H1 (cell line): ENCODE measurements around the gene KAT14. TPM values are rescaled to one million over a fixed set of nuclear protein-coding genes. Genes with fewer than 3 reads are reported as not detected.

Experiments
- CTCF ChIA-PET: fragments of 300-600 bp; sonication (Branson Sonifier 250); formaldehyde crosslinking; loops from one replicate; lab custom pipeline; 2021; ENCODE audit not compliant: partially characterized antibody; lab: Charles Lee
- POLR2A ChIA-PET: fragments of 300-600 bp; sonication (Branson Sonifier 250); formaldehyde crosslinking; loops from one replicate; lab custom pipeline; 2021; ENCODE audit warnings: inconsistent platforms; ENCODE audit not compliant: partially characterized antibody; lab: Charles Lee
- DNase-seq, 2 experiments: peaks; one replicate each; pipeline versions ENCODE4 v3.0.0 to v3.0.0-alpha.2; 2010 to 2022; ENCODE audit warnings: low spot score in 2 of 2, low read depth in 1 of 2, mixed read lengths in 1 of 2
- FAIRE-seq: peaks from 2 replicates; lab custom pipeline; 2011; peaks lifted over from hg19 to GRCh38; lab: Jason Lieb, UNC
- H2AFZ ChIP-seq: 2 replicates; pipeline ENCODE4 v1.8.1; 2012; ENCODE audit warnings: low read length, inconsistent platforms
- H2AK5ac ChIP-seq: 2 replicates; pipeline ENCODE4 v1.6.1; 2013; ENCODE audit warnings: low read depth, low read length
- H2BK120ac ChIP-seq: replicated peaks from 2 replicates; pipeline ENCODE3; 2013; ENCODE audit warnings: low read depth, low read length, inconsistent platforms
- H2BK12ac ChIP-seq: 2 replicates; pipeline ENCODE4 v1.6.1; 2013; ENCODE audit warnings: low read depth, low read length
- H2BK15ac ChIP-seq: 2 replicates; pipeline ENCODE4 v1.6.1; 2013; ENCODE audit warnings: low read length
- H2BK20ac ChIP-seq: 2 replicates; pipeline ENCODE4 v1.6.1; 2013; ENCODE audit warnings: low read length
- H2BK5ac ChIP-seq: 2 replicates; pipeline ENCODE4 v1.6.1; 2013; ENCODE audit warnings: low read depth, low read length
- H3K14ac ChIP-seq: 2 replicates; pipeline ENCODE4 v1.6.1; 2013; ENCODE audit warnings: inconsistent platforms; ENCODE audit not compliant: insufficient read length
- H3K18ac ChIP-seq: 2 replicates; pipeline ENCODE4 v1.6.1; 2013; ENCODE audit warnings: low read length; ENCODE audit errors: extremely low read depth
- H3K23ac ChIP-seq: 2 replicates; pipeline ENCODE4 v1.6.1; 2013; ENCODE audit warnings: inconsistent platforms; ENCODE audit not compliant: insufficient read length
- H3K23me2 ChIP-seq: 2 replicates; pipeline ENCODE4 v1.6.1; 2013; ENCODE audit warnings: low read depth, low read length
- H3K27ac ChIP-seq: 2 replicates; pipeline ENCODE4 v1.6.1; 2011; ENCODE audit warnings: low read depth, low read length, inconsistent platforms
- H3K27me3 ChIP-seq, 4 experiments: replicated peaks in 1 of 4; 1 replicate in 1 of 4; 2 replicates in 3 of 4; pipeline versions ENCODE4 v1.6.1 to v1.8.1; 2011 to 2013; ENCODE audit warnings: low read length in 3 of 4, mild to moderate bottlenecking in 3 of 4, inconsistent platforms in 2 of 4, mixed read lengths in 2 of 4, moderate library complexity in 1 of 4; ENCODE audit not compliant: control insufficient read depth in 3 of 4, insufficient read depth in 3 of 4; ENCODE audit errors: extremely low read depth in 1 of 4
- H3K36me3 ChIP-seq, 4 experiments: 2 replicates each; pipeline versions ENCODE4 v1.6.1 to v1.8.1; 2011 to 2013; ENCODE audit warnings: mild to moderate bottlenecking in 4 of 4, low read length in 3 of 4, moderate library complexity in 2 of 4, control low read depth in 1 of 4, inconsistent platforms in 1 of 4; ENCODE audit not compliant: insufficient read depth in 4 of 4, control insufficient read depth in 2 of 4
- H3K4ac ChIP-seq: replicated peaks from 2 replicates; pipeline ENCODE3; 2013; ENCODE audit warnings: low read length, low read depth, mixed read lengths, inconsistent platforms; ENCODE audit not compliant: insufficient read length
- H3K4me1 ChIP-seq, 4 experiments: replicated peaks in 1 of 4; 1 replicate in 1 of 4; 2 replicates in 3 of 4; pipeline versions ENCODE4 v1.6.1 to v1.8.1; 2011 to 2013; ENCODE audit warnings: low read length in 3 of 4, inconsistent platforms in 2 of 4, mixed read lengths in 1 of 4; ENCODE audit not compliant: insufficient read depth in 4 of 4, control insufficient read depth in 3 of 4
- H3K4me2 ChIP-seq, 2 experiments: 2 replicates each; pipeline versions ENCODE4 v1.6.1 to v1.8.1; 2011 to 2013; ENCODE audit warnings: low read depth in 2 of 2, low read length in 2 of 2, control low read depth in 1 of 2, inconsistent platforms in 1 of 2, mild to moderate bottlenecking in 1 of 2; ENCODE audit not compliant: insufficient read depth in 1 of 2
- H3K4me3 ChIP-seq, 4 experiments: fragments of 200-600, 300-600 bp in 1 of 4; sonication (generic), shearing (Covaris generic), sonication (Bioruptor Twin) in 1 of 4; 2 replicates each; pipeline versions ENCODE4 v1.5.1 to v1.8.1; 2011 to 2016; ENCODE audit warnings: low read length in 4 of 4, low read depth in 3 of 4, control low read depth in 2 of 4, inconsistent platforms in 2 of 4, mild to moderate bottlenecking in 2 of 4, mixed read lengths in 1 of 4, moderate library complexity in 1 of 4; ENCODE audit not compliant: insufficient read depth in 2 of 4; ENCODE audit errors: extremely low read depth in 1 of 4
- H3K56ac ChIP-seq: replicated peaks from 2 replicates; pipeline ENCODE3; 2013; ENCODE audit warnings: low read depth, mild to moderate bottlenecking, mixed read lengths, low read length, inconsistent platforms; ENCODE audit not compliant: insufficient read length
- H3K79me1 ChIP-seq: 2 replicates; pipeline ENCODE4 v1.6.1; 2013; ENCODE audit warnings: low read depth, low read length, control low read depth
- H3K79me2 ChIP-seq, 2 experiments: 2 replicates each; pipeline versions ENCODE4 v1.6.1 to v1.8.1; 2012 to 2013; ENCODE audit warnings: low read length in 2 of 2, mild to moderate bottlenecking in 2 of 2, inconsistent platforms in 1 of 2; ENCODE audit not compliant: insufficient read depth in 2 of 2, control insufficient read depth in 1 of 2
- H3K9ac ChIP-seq, 4 experiments: replicated peaks in 1 of 4; 1 replicate in 1 of 4; 2 replicates in 3 of 4; pipeline versions ENCODE4 v1.6.1 to v1.8.1; 2011 to 2013; ENCODE audit warnings: low read depth in 3 of 4, low read length in 3 of 4, control low read depth in 2 of 4, mild to moderate bottlenecking in 2 of 4, moderate library complexity in 2 of 4, inconsistent platforms in 1 of 4; ENCODE audit errors: extremely low read depth in 1 of 4
- H3K9me3 ChIP-seq, 2 experiments: 2 replicates each; pipeline versions ENCODE4 v1.6.1 to v1.8.1; 2012 to 2013; ENCODE audit warnings: mild to moderate bottlenecking in 2 of 2, moderate library complexity in 2 of 2, control low read depth in 1 of 2, inconsistent platforms in 1 of 2, low read depth in 1 of 2, low read length in 1 of 2, mixed read lengths in 1 of 2; ENCODE audit not compliant: insufficient read depth in 2 of 2
- H4K20me1 ChIP-seq, 2 experiments: replicated peaks in 1 of 2; 2 replicates each; pipeline versions ENCODE3 to v1.8.1; 2011 to 2013; ENCODE audit warnings: inconsistent platforms in 2 of 2, low read length in 2 of 2, mild to moderate bottlenecking in 1 of 2; ENCODE audit not compliant: insufficient read depth in 2 of 2, control insufficient read depth in 1 of 2
- H4K5ac ChIP-seq: 2 replicates; pipeline ENCODE4 v1.6.1; 2013; ENCODE audit warnings: low read length, low read depth, mixed read lengths, inconsistent platforms; ENCODE audit not compliant: insufficient read length
- H4K8ac ChIP-seq: 2 replicates; pipeline ENCODE4 v1.8.0; 2013; ENCODE audit warnings: mild to moderate bottlenecking, moderate library complexity, low read length, inconsistent platforms; ENCODE audit not compliant: insufficient read depth; ENCODE audit errors: extremely low read depth
- H4K91ac ChIP-seq: replicated peaks from 2 replicates; pipeline ENCODE3; 2013; ENCODE audit warnings: low read length, mixed read lengths, inconsistent platforms; ENCODE audit not compliant: insufficient read length
- CHD7 ChIP-seq: fragments of 300-600 bp; sonication (generic); IDR thresholded peaks from 2 replicates; pipeline ENCODE4 v1.7.1; 2012; ENCODE audit warnings: low read length, moderate library complexity, mild to moderate bottlenecking, inconsistent platforms; ENCODE audit not compliant: insufficient replicate concordance
- polyA plus RNA-seq, 7 experiments: library from polyadenylated mRNA; depleted of rRNA in 3 of 7; stranded (reverse) in 5 of 7; unstranded in 2 of 7; fragments of >200 nt in 5 of 7; fragments of 200-250 nt in 2 of 7; gene quantifications; 1 replicate in 5 of 7; 2 replicates in 1 of 7; 4 replicates in 1 of 7; pipeline versions ENCODE4 v1.2.1 to v1.2.3, GENCODE V29; 2011 to 2013; ENCODE audit warnings: missing spikeins in 2 of 7, mixed read lengths in 2 of 7
- total RNA-seq: library from RNA; stranded (reverse); fragmentation: NEBNext Ultra II Directional; extraction: Animal tissue kit (Norgen Biotek cat#: 25700); gene quantifications from 2 replicates; pipeline ENCODE4 v1.2.1, GENCODE V29; 2021

KAT14 gene
- total and polyA plus RNA-seq, 2 of the 8 experiments (the other 6 are each of a cell fraction or from before 2014, with no cell fraction given) = 17.3 to 29.3 TPM

GRCh38 chr20:18202966-18203365 lies 65.3 kb downstream of the KAT14 start:
- Histone ChIP-seq H3K9me3 (no peaks in the 10 kb centered on the region; a peak in 1 of 4 replicates), H4K8ac (no peak overlapping the region; the same call in 1 of the 2 replicates), H4K5ac (no peak overlapping the region), H3K4ac (no peak overlapping the region), H2AFZ (no peak overlapping the region), H3K4me3 (no peak overlapping the region), H3K27ac (no peak overlapping the region), H3K27me3 (no peaks in the 10 kb centered on the region), H3K23ac (no peak overlapping the region), H3K23me2 (no peaks in the 10 kb centered on the region), H2AK5ac (no peak overlapping the region), H3K79me1 (no peaks in the 10 kb centered on the region), H3K4me2 (no peak overlapping the region), H2BK20ac (no peak overlapping the region), H3K14ac (no peak overlapping the region), H3K36me3 (no peaks in the 10 kb centered on the region), H4K20me1 (no peaks in the 10 kb centered on the region), H3K9ac (no peak overlapping the region), H4K91ac (no peak overlapping the region), H2BK12ac (no peak overlapping the region), H2BK5ac (no peak overlapping the region), H3K18ac (no peak overlapping the region), H3K79me2 (no peaks in the 10 kb centered on the region), H2BK15ac (no peak overlapping the region), H3K56ac (no peak overlapping the region), H3K4me1 (no peaks in the 10 kb centered on the region), H2BK120ac (no peak overlapping the region)
- ChIA-PET CTCF (interaction anchor here (1.0 to 2.1 kb wide), 4 partner anchors 12 to 22 kb away, joined by 3 to 5 read pairs (median 3); no protein-coding TSS in a partner anchor), POLR2A (no interaction called here)
- no peak for DNase-seq
- no peak for FAIRE-seq
- TF ChIP-seq CHD7 = no peak
